IPS-18c (cell line): Measurements from ENCODE around the gene MRPS9.
A peak's percentile ranks its signal among the peaks of the same experiment; 100 is the strongest.

Experiments used
- H3K4me3 ChIP-seq: 2 replicates; pipeline ENCODE4 v1.7.0; 2013; ENCODE audit warnings: low read depth, mild to moderate bottlenecking, low read length, moderate library complexity; ENCODE audit not compliant: insufficient read depth
- H3K9me3 ChIP-seq: one replicate; pipeline ENCODE4 v1.6.1; 2013; ENCODE audit warnings: mild to moderate bottlenecking, low read length, moderate library complexity; ENCODE audit not compliant: control insufficient read depth, insufficient read depth

The MRPS9 gene

DNA sequence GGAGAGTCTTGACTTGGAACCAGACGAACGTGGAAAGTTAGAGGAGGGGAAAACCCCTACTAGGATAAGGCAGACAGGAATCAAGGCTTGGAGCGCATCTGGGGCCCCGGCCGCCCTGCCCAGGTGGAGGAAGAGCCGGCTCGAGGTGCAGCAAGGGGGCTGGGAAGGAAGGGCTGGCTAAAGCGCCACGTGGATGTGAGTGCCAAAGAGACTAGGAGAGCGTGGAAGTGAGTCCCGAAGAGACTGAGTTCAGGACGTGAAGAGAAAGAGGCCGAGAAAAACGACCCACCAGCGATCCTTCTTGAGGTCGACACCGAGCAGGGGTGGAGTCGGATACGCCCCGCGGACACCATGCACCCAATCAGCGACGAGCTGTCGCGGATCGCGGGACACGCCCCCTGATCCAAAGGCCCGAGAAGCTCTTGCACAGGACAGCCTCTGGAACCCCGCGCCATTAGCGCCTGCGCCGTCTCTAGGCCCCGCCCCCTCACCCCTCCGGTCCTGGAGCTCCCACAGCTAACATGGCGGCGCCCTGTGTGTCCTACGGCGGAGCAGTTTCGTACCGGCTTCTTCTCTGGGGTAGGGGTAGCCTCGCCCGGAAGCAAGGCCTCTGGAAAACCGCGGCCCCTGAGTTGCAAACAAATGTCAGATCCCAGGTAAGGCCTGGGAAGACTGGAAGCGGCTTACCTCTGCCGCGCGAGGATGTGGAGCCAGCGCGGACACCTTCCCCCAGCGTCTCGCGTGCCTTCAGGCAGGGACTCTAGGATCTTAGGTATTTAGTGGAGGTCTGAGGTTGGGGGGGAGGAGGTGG lies at the start of gene MRPS9:
Gene MRPS9, plus strand, starts transcription at position 498 of the 811 bp plus-strand sequence. Its CDS starts 24 bp downstream, at position 522.
- Histone ChIP-seq H3K4me3 (peak within 1 kb of the TSS; percentile 88), H3K9me3 (no peaks in the 10 kb centered on the region)

DNA sequence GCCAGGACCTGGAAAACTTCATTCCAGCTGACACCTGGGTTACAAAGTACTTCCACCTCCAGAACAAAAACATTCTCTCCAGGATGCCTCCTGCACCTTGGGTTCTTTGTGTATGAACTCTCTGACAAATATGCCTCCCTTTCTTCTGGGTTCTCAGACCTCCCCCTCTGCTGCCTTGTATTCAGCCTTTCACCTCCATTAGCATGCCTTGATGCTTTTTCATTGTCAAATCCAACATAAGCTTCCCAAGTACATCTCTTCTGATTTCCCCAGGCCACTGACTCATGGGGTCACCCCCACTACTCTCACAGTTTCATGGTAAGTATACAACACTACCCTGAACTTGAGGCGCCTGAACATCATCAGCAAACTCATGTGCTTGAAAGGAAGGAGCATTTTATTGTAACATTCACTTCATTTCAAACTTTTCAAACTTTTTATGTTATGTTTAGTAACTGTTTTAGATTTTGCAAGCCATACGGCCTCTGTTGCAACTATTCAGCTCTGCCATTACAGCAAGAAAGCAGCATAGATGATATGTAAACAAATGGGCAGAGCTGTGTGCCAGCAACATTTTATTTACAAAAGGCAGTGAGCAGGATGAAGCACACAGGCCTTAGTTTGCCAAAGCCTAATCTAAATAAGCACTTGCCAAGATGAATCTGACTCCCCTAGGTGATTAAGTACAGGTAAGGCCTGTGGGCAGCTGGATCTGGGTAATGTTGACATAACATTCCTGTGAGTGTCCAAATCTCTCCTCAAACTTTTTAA lies 32.5 kb upstream of the MRPS9 start:
- no peak overlapping the region for H3K4me3 ChIP-seq
- H3K9me3 ChIP-seq: no peaks in the 10 kb centered on the region

DNA sequence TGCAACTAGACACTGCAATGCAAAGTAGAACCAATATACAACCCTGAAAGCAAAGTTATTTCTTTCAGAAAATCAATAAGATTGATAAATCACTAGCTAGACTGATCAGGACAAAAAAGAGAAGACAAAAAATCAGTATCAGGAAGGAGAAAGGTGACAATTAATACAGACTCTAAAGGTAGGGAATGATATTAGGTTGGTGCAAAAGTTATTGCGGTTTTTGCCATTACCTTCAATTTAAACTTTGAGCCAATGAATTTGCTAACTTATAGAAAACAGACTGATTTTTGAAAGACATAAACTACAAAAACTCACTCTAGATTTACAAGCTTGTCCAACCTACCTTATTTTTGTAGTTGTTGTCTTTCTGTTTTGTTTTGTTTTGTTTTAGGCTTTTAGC lies 30.5 kb upstream of the MRPS9 start:
- no peak overlapping the region for H3K4me3 ChIP-seq
- no peaks in the 10 kb centered on the region for H3K9me3 ChIP-seq

DNA sequence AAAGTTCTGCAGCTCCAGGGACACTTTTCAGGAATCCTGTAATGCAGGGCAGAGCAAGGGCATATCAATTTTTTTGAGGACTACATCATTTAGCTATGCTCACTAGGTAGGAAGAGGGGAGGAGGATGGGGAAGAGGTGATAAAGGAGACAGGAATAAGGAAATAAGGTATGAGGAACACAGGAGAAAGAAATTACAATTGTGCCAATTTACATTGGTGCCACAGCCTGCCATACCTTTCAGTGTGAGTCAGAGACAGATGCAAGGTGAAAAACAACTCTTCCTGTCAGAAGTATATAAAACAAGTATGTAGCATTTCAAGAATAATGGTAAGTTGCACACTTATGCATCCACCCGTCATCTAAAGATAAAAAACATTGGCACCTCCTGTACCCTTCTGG lies 5.4 kb upstream of the MRPS9 start:
- H3K4me3 ChIP-seq: no peak overlapping the region
- no peaks in the 10 kb centered on the region for H3K9me3 ChIP-seq

DNA sequence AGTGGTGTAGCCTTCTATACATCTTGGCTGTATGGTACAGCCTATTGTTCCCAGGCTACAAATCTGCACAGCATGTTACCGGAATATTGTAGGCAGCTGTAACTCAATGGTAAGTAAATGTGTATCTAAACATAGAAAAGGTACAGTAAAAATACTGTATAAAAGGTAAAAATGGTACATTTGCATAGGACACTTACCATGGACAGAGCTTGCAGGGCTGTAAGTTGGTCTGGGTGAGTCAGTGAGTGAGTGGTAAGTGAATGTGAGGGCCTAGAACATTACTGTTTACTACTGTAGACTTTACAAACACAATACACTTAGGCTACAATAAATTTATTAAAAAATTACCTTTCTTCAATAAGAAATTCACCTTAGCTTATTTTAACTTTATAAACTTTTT lies 3.7 kb upstream of the MRPS9 start:
- H3K9me3 ChIP-seq: no peaks in the 10 kb centered on the region
- no peak overlapping the region for H3K4me3 ChIP-seq

DNA sequence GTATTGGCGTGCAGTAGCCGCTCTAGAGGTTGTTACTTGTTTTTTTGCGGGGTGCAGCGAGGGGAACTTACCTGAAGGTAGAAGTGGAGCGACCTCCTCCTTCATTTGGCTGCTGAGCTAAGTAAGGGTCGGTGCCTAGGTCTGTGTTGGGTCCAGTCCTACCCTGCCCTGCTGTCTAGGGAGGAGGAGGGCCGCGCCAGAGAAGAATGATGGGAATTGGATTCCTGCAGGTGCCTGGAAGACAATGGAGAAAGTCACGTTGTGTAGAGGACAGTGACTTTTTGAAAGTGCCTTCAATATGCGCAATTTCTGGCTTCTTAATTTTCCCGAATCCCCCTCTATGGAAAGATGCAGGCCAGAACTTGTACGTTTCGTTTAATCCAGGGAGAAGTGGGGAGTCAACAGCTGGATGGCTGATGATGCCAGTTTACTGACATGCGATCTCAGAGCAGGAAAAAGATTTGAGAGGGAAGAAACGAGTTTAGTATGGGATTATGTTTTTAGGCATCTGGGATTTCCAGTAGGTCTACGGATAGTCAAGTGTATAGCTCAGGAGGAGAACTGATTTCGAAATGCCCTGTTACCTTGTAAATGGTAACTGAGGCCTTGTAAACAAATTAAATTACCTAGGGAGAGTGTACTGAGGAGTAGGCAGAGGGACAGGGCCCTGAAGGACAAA lies 653 bp downstream of the MRPS9 start:
- Histone ChIP-seq H3K9me3 (no peaks in the 10 kb centered on the region), H3K4me3 (peak overlapping the region; percentile 88)

DNA sequence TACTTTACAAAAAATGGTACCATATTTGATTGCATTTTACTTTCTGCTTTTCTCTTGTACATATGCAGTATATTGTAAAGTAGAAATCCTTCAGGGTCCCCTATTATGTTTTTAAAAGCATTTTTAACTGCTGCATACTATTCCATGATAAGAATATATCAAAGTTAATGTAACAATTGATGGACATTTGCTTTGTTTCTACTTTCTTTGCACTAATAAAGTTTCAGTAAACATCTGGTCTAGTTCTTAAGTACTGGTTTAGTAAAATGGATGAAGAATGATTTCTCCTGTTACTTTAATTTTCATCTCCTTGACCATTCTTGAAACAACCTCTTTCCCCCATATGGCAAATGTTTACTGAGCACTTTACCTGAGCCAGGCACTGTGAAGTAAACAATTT lies 1.7 kb downstream of the MRPS9 start:
- Histone ChIP-seq H3K9me3 (no peaks in the 10 kb centered on the region), H3K4me3 (no peak overlapping the region)

DNA sequence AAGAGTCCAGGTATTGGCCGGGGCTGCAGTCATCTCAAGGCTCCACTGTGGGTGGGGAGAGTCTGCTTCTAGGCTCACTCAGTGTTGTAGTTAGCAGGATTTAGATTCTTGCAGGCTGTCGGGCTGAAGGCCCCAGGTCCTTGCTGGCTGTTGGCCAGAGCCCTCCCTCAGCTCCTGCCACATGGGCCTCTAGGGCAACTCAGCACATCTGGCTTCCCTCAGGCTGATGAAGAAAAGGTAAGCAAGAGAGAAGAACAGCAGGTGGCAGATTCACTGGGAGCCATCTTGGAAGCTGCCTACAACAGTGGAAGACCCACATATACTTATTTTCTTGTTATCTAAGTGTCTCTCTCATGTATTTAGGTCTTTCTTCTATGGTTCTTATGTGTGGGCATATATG lies 4.3 kb downstream of the MRPS9 start:
- Histone ChIP-seq H3K9me3 (no peaks in the 10 kb centered on the region), H3K4me3 (no peak overlapping the region)

DNA sequence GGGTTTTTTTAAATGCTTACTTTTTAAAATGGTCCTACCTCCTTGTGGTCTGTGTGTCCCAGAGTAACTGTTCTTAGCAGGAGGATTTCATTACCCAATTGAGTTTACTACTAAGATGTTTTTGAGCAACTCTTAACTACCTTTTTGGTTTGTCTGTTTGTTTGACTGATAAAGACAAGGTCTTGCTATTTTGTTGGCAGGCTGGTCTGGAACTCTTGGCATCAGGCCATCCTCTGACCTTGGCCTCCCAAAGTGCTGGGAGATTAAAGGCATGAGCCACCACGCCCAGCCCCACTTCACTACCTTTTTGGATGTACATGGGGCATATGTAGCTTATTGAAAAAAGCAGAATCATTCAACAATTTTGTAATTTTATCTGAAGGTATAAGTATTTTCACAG lies 14.9 kb downstream of the MRPS9 start:
- H3K9me3 ChIP-seq: no peaks in the 10 kb centered on the region

DNA sequence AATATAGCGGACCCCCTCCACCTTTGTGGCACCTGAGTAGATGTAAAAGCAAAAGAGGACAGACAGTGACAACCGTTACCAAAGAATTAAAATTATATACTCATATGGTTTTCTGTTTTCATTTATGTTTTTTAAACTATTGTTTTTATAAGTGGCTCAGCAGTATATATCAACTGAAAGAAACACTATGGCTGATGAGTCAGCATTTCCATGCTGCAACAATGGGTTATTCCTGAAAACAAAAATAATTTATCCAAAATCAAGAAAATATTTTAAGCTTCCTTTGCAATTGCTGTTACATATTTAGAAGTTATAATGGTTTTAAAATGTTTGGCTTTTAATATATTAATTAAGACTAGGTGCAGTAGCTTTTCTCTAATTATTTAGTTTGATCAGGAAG lies 17.7 kb downstream of the MRPS9 start:
- Histone ChIP-seq H3K9me3 (no peaks in the 10 kb centered on the region), H3K4me3 (no peak overlapping the region)

More for the DNA sequence above, 14.9 kb downstream of the MRPS9 start:
- no peak overlapping the region for H3K4me3 ChIP-seq

DNA sequence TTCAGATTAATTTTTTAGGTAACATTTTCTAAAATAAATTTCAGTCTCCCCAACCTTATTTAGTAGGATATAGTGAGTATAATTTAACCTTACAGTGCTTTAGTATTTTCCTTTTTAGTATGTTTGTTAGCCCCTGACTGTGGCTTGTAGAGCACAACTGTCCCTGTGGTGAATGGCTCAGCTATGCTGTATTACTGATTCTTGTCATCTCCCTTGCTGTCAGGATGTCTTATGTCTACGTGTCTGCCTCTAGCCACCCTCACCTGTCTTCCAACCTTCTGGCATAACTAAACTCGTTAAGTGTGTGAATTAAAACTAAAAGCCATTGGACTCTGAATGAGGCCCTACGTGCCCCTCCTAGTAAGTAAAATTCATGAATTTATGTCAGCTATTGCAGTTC lies 18.4 kb downstream of the MRPS9 start:
- Histone ChIP-seq H3K4me3 (no peak overlapping the region), H3K9me3 (no peaks in the 10 kb centered on the region)

DNA sequence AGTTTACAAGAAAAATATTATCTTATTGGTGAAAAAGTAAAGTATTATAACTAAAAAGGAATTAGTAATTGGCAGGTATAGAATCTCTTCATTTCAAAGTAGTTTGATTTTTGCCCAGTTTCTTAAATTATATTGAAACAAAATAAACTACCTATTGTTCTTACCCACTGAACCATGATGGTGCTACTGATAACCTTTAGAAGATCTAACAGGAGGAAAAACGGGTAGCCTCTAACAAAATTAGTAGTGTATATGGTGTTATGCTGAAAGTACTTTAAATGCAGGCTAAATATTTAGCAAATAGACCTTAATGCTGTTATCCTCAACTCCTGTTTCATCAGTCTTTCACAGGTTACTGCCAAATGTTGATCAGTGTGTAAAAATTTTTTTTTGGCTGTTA lies 19.1 kb downstream of the MRPS9 start:
- Histone ChIP-seq H3K4me3 (no peak overlapping the region), H3K9me3 (no peaks in the 10 kb centered on the region)

DNA sequence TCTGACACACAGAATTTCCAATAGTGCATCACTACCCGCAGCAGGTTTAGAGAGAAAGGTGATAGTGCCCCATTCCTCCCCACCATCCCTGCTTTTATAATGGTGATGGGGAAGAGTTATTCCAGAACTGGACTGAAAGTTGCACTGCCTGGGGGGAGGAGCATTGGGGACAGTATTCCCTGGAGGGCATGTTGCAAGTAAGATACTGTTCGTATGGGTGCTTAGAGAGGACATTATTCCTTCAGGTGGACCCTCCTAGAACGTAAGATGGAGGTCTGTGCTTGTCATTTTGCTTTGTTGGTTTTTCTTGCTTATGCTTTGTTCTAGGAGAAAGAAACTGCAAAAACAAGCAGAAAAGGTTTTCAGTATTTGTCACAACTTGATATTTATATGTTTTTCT lies 23.7 kb downstream of the MRPS9 start:
- no peak overlapping the region for H3K4me3 ChIP-seq
- no peaks in the 10 kb centered on the region for H3K9me3 ChIP-seq

DNA sequence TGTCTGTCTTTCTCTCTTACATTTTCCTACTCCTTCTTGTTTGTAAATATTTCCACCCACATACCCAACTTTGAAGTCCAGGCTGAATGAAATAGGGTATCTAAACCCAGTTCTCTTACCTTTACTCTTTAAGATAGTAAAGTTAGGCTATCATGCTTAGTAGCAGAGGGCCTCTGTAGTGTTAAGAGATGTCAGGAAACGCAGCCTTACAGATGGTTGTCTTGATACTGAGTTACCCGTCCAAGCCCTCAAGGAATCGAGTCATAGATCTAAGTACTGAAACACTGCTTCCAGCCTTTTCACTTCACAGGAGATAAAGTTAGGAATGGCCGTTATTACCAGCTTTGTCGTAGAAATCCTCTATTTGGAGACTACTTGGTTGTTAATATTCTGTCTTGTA lies 24.3 kb downstream of the MRPS9 start:
- H3K4me3 ChIP-seq: no peak overlapping the region
- H3K9me3 ChIP-seq: no peaks in the 10 kb centered on the region

DNA sequence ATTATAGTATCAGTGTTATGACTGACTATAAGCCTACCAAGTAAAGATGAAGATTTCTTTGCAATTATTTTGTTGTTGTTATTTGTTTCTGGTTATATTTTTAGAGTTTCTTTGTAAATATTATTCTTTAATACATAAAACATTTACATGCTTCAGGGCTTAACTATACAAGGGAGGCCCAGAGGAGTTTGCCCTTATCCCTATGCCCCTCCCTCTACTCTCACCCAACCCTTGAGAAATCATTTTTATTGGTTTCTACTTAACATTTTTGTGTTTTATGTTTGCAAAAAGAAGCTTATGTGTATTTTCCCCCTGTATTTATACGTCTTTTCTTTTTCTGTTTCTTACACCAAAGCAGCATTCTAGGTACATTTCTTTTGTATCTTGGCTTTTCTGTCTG lies 30.5 kb downstream of the MRPS9 start:
- H3K4me3 ChIP-seq: no peak overlapping the region

DNA sequence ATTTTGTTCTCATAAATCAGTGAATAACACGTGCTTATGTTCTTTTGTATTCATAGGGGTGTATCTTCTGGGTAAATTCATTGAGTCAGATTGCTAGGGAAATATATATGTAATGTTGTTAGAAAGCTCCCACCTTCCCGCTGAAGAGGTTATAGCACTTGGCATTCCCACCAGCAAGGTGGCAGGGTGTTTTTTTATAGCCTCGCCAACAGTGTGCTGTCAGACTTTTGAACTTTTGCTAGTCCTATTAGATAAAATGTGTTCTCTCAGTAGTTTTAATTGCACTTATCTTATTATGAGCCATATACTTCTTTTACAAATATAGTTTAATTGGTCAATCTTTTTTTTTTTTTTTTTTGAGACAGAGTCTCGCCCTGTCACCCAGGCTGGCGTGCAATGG lies 31.0 kb downstream of the MRPS9 start:
- H3K9me3 ChIP-seq: no peaks in the 10 kb centered on the region
- no peak overlapping the region for H3K4me3 ChIP-seq

More for the DNA sequence above, 30.5 kb downstream of the MRPS9 start:
- H3K9me3 ChIP-seq: no peaks in the 10 kb centered on the region

DNA sequence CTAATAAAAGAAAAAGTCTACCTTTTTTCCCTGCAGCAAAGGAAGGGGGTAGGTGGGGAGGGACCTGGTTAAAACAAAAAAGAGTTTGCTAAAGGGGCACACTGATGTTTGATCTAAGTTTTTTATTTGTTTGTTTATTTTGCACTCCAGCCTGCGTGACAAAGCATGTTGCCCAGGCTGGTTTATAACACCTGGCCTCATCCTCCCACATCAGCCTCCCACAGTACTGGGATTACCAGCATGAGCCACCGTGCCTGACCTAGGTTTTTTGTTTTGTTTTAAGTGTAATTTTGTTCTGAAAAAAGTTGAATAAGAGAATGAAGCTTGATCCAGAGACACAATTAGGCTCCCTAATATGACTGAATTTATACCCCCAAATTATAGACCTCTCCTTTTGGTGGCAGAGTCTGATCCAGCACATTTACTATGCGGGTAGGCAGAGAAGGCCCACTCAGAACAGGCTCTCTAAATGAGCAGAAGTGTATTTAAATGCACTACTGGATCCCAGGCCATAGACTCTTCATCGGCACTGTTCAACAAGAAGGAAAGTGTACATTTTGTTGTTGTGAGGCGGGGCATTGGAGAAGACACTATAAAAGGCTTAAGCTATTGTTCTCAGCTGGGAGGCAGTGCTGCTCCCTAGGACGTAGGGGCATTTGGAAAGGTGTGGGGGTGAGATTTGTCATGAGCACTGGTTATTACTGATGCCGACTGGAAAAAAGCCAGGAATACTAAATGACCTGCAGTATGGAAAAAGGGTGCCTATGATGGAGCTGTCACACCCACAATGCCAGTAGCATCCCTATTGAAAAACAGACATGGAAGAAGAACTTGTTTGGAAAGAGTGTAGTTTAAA lies 32.4 kb downstream of the MRPS9 start:
- no peaks in the 10 kb centered on the region for H3K9me3 ChIP-seq
- no peak overlapping the region for H3K4me3 ChIP-seq
